Jurkat, Clone E6-1 (cell line): ENCODE measurements around the gene LRRTM3. TPM values are rescaled to one million over a fixed set of nuclear protein-coding genes. Genes with fewer than 3 reads are reported as not detected.
A peak's percentile ranks its signal among the peaks of the same experiment; 100 is the strongest.

Experiments
- DNase-seq: peaks from one replicate; pipeline ENCODE4 v3.0.0-alpha.2; 2011; ENCODE audit warnings: low read depth, low spot score
- H3K4me3 ChIP-seq: 2 replicates; pipeline ENCODE4 v1.5.1; 2011; ENCODE audit warnings: mild to moderate bottlenecking, low read length, control low read depth, moderate library complexity
- polyA plus RNA-seq: library from polyadenylated mRNA; unstranded; fragments of >200 nt; gene quantifications from one replicate; pipeline ENCODE4 v1.2.1, GENCODE V29; 2012; ENCODE audit warnings: missing spikeins; ENCODE audit not compliant: insufficient read length, insufficient read depth

Gene LRRTM3
- polyA plus RNA-seq = not detected

DNA sequence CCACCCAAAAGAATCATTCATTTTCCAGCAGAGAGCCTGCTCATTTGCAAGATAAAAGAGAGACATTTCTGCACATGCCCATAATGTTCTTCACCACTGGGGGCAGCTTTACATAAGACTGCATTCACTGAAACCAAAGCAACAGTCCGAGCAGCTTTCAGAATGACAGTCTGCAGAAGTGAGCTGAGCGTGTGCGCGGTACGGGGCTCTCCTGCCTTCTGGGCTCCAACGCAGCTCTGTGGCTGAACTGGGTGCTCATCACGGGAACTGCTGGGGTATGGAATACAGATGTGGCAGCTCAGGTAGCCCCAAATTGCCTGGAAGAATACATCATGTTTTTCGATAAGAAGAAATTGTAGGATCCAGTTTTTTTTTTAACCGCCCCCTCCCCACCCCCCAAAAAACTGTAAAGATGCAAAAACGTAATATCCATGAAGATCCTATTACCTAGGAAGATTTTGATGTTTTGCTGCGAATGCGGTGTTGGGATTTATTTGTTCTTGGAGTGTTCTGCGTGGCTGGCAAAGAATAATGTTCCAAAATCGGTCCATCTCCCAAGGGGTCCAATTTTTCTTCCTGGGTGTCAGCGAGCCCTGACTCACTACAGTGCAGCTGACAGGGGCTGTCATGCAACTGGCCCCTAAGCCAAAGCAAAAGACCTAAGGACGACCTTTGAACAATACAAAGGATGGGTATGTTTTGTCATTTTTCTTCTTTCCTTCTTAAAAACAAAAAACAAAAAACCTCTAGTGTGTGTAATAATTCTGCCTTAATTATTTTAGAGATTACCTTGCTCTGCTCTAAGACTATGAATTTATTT lies at the start of gene LRRTM3:
LRRTM3 (plus strand) TSS at position 141 of the 820 bp plus-strand sequence.
- DNase-seq = peak; percentile 61
- no peak within 1 kb of the TSS for H3K4me3 ChIP-seq

DNA sequence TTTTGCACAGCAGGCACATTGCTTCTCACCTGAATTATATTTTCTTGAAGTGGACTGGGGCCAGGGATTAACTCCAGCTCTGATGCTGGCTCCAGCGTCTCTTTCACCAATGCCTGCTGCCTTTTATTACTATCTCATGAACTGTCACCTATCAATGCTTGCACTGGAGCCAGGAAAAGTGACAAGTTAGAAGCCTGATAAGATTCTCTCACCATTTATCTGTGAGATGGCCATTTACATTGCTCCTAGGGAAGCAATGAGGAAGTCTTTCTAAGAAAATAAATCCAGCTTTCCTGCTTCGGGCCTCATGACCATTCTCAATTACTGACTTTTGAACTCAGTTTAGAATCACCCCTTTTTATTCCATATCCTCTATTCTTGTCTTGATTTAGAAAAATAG lies 48.5 kb upstream of the LRRTM3 start:
- DNase-seq = no peak
- H3K4me3 ChIP-seq = no peak overlapping the region

DNA sequence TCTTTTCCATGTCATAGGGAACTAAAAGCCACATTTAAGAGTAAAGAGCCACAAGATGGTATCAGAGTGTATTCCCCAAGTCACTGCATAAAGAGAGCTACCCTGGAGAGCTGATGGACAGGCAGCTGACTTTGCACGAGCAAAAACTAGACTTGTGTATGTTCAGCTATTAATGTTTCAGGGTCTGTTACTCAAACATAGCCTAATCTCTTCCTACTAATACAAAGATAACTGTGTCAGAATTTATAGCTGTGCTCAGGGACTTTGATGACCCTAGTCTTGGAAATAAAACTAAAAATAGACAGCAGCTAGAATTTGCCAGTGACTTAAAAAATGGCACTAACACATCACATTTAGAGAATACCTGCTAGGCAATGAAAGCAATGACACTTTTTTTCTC lies 45.5 kb upstream of the LRRTM3 start:
- no peak for DNase-seq
- no peak overlapping the region for H3K4me3 ChIP-seq

DNA sequence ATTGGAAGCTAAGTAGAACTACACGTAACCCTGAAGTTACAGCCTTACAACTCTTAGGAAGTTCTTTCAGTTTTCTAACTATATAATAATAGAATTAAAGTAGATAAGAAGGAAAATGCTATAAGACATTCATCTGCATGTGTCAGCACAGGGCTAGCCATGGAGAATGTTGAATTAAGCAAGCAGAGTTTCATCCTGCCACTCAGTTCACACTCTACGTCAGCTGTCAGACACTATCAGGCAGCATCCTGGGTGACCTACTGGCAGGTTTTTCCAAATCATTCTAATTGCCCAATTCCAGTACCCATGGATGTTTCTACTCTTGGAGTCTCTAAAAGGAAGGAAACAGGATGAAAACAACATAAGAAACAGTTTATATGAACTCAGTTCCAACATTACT lies 45.0 kb upstream of the LRRTM3 start:
- H3K4me3 ChIP-seq = no peak overlapping the region
- no peak for DNase-seq

GRCh38 chr10:66881814-66882213 lies 44.0 kb upstream of the LRRTM3 start:
- no peak overlapping the region for H3K4me3 ChIP-seq
- no peak for DNase-seq

- no peak for DNase-seq
- H3K4me3 ChIP-seq = no peak overlapping the region
These were observed 43.6 kb upstream of the LRRTM3 start for GRCh38 chr10:66882271-66882670.

GRCh38 chr10:66886848-66887247 lies 39.0 kb upstream of the LRRTM3 start:
- no peak for DNase-seq
- no peak overlapping the region for H3K4me3 ChIP-seq

- no peak overlapping the region for H3K4me3 ChIP-seq
- no peak for DNase-seq
These were observed 37.6 kb upstream of the LRRTM3 start for GRCh38 chr10:66888237-66888636.

DNA sequence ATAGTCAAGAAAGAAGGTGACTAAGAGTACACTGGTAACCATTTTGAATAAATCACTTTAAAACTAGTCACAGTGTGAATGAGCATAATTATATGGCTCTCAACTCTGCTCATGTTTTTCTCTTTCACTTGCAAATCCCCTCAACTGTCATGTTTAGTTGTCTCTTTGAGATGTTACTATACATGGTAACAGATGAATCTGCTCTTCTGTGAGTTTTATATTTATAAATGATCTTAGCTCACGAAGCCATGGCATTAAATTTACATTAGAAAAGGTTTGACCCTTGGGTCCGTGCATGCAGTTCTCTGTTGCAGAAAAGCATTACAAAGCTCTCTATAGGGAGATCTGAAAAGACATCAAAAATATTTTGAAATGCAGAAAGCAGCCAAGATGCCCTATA lies 33.0 kb upstream of the LRRTM3 start:
- H3K4me3 ChIP-seq = no peak overlapping the region

DNA sequence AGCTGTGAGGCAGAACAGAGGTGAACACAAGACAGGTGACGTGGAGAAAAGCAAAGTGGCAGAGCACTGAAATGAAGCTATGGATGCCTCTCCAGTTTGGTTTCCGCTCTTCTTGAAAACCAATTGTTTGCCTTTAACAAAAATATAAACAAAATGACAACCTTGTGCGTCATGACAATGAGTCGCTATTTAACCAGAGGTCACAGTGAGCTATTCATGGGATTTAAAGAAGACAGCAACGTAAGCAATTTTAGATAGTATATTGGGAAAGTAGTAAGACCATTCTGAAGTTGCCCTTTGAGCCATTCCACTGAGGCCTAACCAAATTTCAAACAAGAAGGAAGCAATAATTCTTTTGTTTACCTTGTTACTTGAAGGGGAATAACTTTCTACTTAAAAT lies 15.2 kb upstream of the LRRTM3 start:
- no peak overlapping the region for H3K4me3 ChIP-seq
- no peak for DNase-seq

More for the DNA sequence above, 33.0 kb upstream of the LRRTM3 start:
- DNase-seq = no peak

DNA sequence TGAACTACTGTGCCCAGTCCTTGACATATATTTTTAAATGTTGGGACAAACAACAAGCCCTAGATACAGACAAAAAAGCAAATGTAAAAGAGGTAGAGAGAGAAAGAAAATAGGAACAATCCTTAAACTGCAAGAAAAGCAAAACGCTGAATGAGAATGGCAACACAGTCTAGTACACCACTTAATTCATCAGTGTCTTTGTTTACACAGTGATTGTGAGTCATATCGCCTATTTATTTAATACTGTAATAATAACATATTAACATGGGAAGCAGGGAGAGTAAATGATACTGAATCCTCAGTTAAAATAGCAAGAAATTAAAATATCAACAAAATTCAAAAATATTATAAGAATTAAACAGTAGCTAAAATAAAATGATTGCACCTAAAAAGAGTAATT lies 9.8 kb upstream of the LRRTM3 start:
- H3K4me3 ChIP-seq = no peak overlapping the region
- DNase-seq = no peak

DNA sequence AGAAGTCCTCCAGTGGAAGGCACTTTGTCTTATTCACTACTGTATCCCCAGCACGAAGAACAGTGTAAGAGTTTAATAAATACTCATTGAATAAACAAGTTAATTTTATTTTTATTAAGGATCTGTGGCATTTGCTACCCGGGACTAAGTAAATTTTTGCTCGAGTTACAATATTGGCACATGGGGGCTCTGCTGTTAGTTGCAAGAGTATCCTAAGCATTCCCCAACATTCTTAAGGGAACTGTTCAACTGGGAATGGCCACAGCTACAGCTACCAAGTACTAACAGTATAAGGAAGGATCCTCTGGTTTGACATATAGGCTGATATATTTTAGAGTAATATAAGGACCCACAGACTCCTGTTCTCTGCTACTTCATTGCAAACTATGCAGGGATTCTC lies 8.7 kb upstream of the LRRTM3 start:
- DNase-seq = no peak
- H3K4me3 ChIP-seq = no peak overlapping the region

- H3K4me3 ChIP-seq = no peak overlapping the region
- no peak for DNase-seq
These were observed 6.6 kb upstream of the LRRTM3 start for GRCh38 chr10:66919248-66919647.

DNA sequence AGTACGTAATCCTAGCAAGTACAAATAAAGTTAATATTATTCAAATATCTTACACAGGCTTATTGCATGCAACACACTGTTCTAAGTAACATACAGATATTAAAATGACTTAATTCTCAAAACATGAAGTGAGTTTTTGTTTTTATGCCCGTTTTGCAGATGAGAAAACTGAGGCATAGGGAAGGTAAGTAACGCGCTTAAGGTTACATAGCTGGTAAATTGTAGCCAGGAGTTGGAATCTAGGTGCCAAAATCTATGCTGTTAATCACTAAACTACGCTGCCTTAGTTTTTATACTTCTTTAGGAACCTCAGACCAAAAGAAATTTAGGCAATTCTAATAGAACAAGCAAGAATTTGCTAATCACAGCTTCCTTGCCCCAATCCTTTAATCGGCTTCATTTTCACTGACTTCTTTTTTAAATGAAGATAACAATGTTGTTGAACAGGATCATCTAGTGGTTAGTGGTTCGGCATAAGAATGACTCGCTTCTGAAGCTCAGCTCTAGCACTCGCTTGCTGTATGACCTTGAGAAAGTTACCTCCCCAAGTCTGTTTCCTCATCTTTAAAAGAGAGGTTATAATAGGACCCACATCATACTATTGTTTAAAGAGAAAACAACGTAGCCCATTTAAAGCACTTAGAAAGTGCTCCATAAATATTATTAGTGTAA lies 1.0 kb upstream of the LRRTM3 start:
- no peak for DNase-seq

DNA sequence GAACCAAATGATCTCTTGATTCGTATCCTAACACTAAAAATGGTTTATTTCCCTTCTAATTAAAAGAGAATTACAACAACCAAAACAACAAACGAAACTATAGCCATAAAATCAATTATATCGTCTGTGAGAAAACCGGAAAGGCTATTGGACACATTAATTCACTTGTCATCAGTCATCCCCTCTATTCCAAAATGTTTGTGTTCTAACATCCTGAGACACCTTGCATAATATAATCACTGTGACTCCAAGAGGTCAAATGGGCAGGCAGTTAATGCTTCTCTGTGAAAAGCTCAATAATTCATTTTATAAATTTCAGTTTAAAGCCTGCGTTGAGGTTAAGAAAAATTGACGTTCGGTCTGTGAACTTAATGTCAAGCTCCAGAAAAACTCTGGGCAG lies 463 bp upstream of the LRRTM3 start:
- H3K4me3 ChIP-seq = no peak overlapping the region
- DNase-seq = no peak

More for the DNA sequence above, 1.0 kb upstream of the LRRTM3 start:
- H3K4me3 ChIP-seq = no peak overlapping the region

GRCh38 chr10:66926841-66927240 lies 1.0 kb downstream of the LRRTM3 start:
- no peak overlapping the region for H3K4me3 ChIP-seq
- DNase-seq = no peak

GRCh38 chr10:66927251-66927935 lies 1.6 kb downstream of the LRRTM3 start:
- H3K4me3 ChIP-seq = no peak overlapping the region
- no peak for DNase-seq

- no peak for DNase-seq
- H3K4me3 ChIP-seq = no peak overlapping the region
These were observed 2.3 kb downstream of the LRRTM3 start for GRCh38 chr10:66927971-66928770.

- H3K4me3 ChIP-seq = no peak overlapping the region
- no peak for DNase-seq
These were observed 2.9 kb downstream of the LRRTM3 start for GRCh38 chr10:66928776-66929175.
